ENCODE data around the gene MRAS. TPM values are rescaled to one million over a fixed set of nuclear protein-coding genes. Genes with fewer than 3 reads are reported as not detected.

The MRAS gene
- total and polyA plus RNA-seq, 2 of the 8 experiments (the other 6 are each of a cell fraction or from before 2014, with no cell fraction given) = 10.6 to 16.2 TPM

- no peak overlapping the region for H3K4me2 ChIP-seq (ENCODE audit: insufficient read depth in 1 of 2, low read depth in 2 of 2, low read length in 2 of 2)
- H4K20me1 ChIP-seq (replicated peaks in 1 of 2; ENCODE audit: control insufficient read depth in 1 of 2, insufficient read depth in 2 of 2, low read length in 2 of 2) = no peaks in the 10 kb centered on the region
- no peak overlapping the region for H2BK120ac ChIP-seq (replicated peaks; ENCODE audit: low read depth, low read length)
- no peak overlapping the region for H2AK5ac ChIP-seq (ENCODE audit: low read depth, low read length)
- peaks cover 2 to 13% (median 10%) of the 10 kb centered on the region in 4 experiments for H3K4me1 ChIP-seq (replicated peaks in 1 of 4; ENCODE audit: control insufficient read depth in 3 of 4, insufficient read depth in 4 of 4, low read length in 3 of 4)
- H3K4me3 ChIP-seq (ENCODE audit: extremely low read depth in 1 of 4, insufficient read depth in 2 of 4, low read depth in 3 of 4, low read length in 4 of 4) = no peak overlapping the region
- POLR2A ChIA-PET (ENCODE audit: partially characterized antibody) = interaction anchor here (0.9 to 1.0 kb wide), 3 partner anchors 10 to 56 kb away, joined by 3 to 5 read pairs (median 3); no protein-coding TSS in a partner anchor
- H4K91ac ChIP-seq (replicated peaks; ENCODE audit: insufficient read length, low read length) = no peak overlapping the region
- CTCF ChIA-PET (ENCODE audit: partially characterized antibody) = interaction anchor here (0.8 to 6.6 kb wide), 6 partner anchors 12 to 72 kb away, joined by 3 to 25 read pairs (median 3); no protein-coding TSS in a partner anchor
- TF ChIP-seq PHF8 (conservative IDR thresholded peaks at IDR 0.05; ENCODE audit: low read depth, low read length) (no peak), TCF12 (IDR thresholded peaks at IDR 0.05; ENCODE audit: low read depth, low read length) (no peak), EZH2 (IDR thresholded peaks at IDR 0.05; ENCODE audit: low read depth, low read length, severe bottlenecking) (no peak), JUND (IDR thresholded peaks at IDR 0.05; ENCODE audit: low read length) (no peak), ASH2L (IDR thresholded peaks at IDR 0.05; ENCODE audit: low read length) (no peak), SP1 (IDR thresholded peaks at IDR 0.05; ENCODE audit: low read depth, low read length) (no peak), CTBP2 (IDR thresholded peaks at IDR 0.05; ENCODE audit: borderline replicate concordance, insufficient read depth, insufficient read length, low read length) (no peak), POU5F1 (IDR thresholded peaks at IDR 0.05; ENCODE audit: low read depth, low read length) (no peak), RXRA (IDR thresholded peaks at IDR 0.05; ENCODE audit: insufficient read depth, low read depth, low read length) (no peak), SAP30 (IDR thresholded peaks at IDR 0.05; ENCODE audit: insufficient read depth, insufficient replicate concordance, low read length) (no peak), GTF2F1 (IDR thresholded peaks at IDR 0.05; ENCODE audit: borderline replicate concordance, low read depth, low read length) (no peak), SP4 (IDR thresholded peaks at IDR 0.05; ENCODE audit: low read length) (no peak), CBX8 (IDR thresholded peaks at IDR 0.05; ENCODE audit: borderline replicate concordance, low read depth, low read length) (no peak), SIX5 (IDR thresholded peaks at IDR 0.05; ENCODE audit: low read depth, low read length) (no peak)
- no peak overlapping the region for H3K56ac ChIP-seq (replicated peaks; ENCODE audit: insufficient read length, low read depth, low read length)
- no peak overlapping the region for H2BK15ac ChIP-seq (ENCODE audit: low read length)
- H3K4ac ChIP-seq (replicated peaks; ENCODE audit: insufficient read length, low read depth, low read length) = no peak overlapping the region
- no peak overlapping the region for H4K5ac ChIP-seq (ENCODE audit: insufficient read length, low read depth, low read length)
- H3K79me2 ChIP-seq (ENCODE audit: control insufficient read depth in 1 of 2, insufficient read depth in 2 of 2, low read length in 2 of 2) = no peaks in the 10 kb centered on the region
- H2BK12ac ChIP-seq (ENCODE audit: low read depth, low read length) = no peak overlapping the region
- 87% methylated on average over 2 of the region's 2 CpGs; no CpG with 5 or more reads in 1 of the 2 experiments for WGBS, 2 experiments (ENCODE audit: extremely low coverage in 1 of 2, insufficient coverage in 1 of 2, insufficient read length in 1 of 2, insufficient replicate concordance in 2 of 2, low coverage in 1 of 2, low lambda C conversion rate in 2 of 2, missing lambda C conversion rate in 1 of 2)
- H3K27ac ChIP-seq (ENCODE audit: low read depth, low read length) = no peak overlapping the region
- H3K9me3 ChIP-seq (ENCODE audit: insufficient read depth in 2 of 2, low read depth in 1 of 2, low read length in 1 of 2) = no peaks in the 10 kb centered on the region
- no peaks in the 10 kb centered on the region for H3K23me2 ChIP-seq (ENCODE audit: low read depth, low read length)
- H2BK20ac ChIP-seq (ENCODE audit: low read length) = no peak overlapping the region
- no peak overlapping the region for H2BK5ac ChIP-seq (ENCODE audit: low read depth, low read length)
- peaks cover 0 to 8% (median 4%) of the 10 kb centered on the region in 4 experiments; a peak in 1 of 8 replicates for H3K36me3 ChIP-seq (ENCODE audit: control insufficient read depth in 2 of 4, insufficient read depth in 4 of 4, low read length in 3 of 4)
- H3K27me3 ChIP-seq (replicated peaks in 1 of 4; ENCODE audit: control insufficient read depth in 3 of 4, extremely low read depth in 1 of 4, insufficient read depth in 3 of 4, low read length in 3 of 4) = no peaks in the 10 kb centered on the region
- H3K9ac ChIP-seq (replicated peaks in 1 of 4; ENCODE audit: extremely low read depth in 1 of 4, low read depth in 3 of 4, low read length in 3 of 4) = no peak overlapping the region
- DNase-seq (ENCODE audit: low read depth in 1 of 2, low spot score in 2 of 2) = no peak
- H3K79me1 ChIP-seq (ENCODE audit: low read depth, low read length) = no peaks in the 10 kb centered on the region; the same call in 1 of the 2 replicates
- FAIRE-seq = no peak
- no peak overlapping the region for H4K8ac ChIP-seq (ENCODE audit: extremely low read depth, insufficient read depth, low read length)
- no peak overlapping the region for H2AFZ ChIP-seq (ENCODE audit: low read length)
- no peak overlapping the region for H3K14ac ChIP-seq (ENCODE audit: insufficient read length)
- no peak overlapping the region for H3K18ac ChIP-seq (ENCODE audit: extremely low read depth, low read length)
- no peak overlapping the region for H3K23ac ChIP-seq (ENCODE audit: insufficient read length)
Measured at GRCh38 chr3:138400651-138401070, 52.3 kb downstream of the MRAS start.
